ENCODE measurements around the gene PTGER3. TPM values are rescaled to one million over a fixed set of nuclear protein-coding genes. Genes with fewer than 3 reads are reported as not detected.

PTGER3 gene
- total RNA-seq, 1 donor from 2014 or later = 1.9 TPM

DNA sequence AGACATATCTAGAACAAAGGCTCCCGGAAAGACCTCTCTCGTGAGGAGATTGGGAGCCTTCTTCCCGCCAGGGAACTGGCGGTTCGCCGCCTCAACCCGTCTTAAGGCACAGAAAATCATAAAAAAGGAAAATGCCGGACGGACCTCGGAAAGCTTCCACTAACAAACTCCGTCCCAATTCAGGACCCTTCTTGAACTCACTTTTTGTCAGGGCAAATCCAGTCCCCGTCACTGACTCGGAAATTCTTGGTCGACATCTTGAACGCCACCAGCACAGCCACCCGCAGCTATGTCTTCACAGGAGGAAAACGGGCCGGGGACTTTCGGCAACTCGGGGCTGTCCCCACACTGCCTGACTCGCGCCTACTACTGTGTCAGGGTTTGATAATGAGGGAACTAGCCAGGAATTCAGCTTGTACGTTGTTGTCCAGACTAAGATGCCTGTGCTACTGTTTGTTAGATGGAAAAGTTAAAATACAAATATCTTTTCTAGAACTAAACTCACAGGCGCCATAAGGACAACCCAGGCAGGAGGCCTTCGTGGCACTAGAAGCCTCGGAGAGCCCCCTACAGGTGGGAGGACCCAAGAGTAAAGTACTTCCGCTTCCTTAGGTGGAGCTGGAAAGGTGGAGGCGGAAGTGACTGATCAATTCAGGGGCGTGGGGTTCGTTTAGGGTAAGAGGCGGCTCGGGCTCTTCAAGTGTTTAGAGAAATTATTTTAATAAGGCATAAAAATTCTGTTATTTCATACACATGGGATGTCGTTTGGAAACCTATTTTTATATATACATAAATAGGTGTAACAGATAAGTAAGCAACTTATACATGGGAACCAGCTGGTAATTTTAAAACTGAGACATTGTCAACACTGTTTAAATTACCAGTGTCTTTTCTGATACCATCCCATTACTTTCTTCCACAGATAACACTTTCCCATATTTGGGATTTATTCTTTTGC lies 33.4 kb upstream of the PTGER3 start, which contains the start of gene ZRANB2:
TSS of gene ZRANB2 (minus strand) at position 297 of the 958 bp plus-strand sequence. CDS start at position 257, 40 bp downstream.
- peak within 1 kb of the TSS; percentile 77 for H3K4me3 ChIP-seq
- peak; percentile 90 for DNase-seq
- H3K9me3 ChIP-seq = no peaks in the 10 kb centered on the region
- intact Hi-C loops (cut with DNase I) = no loop called here
- peaks cover 26% of the 10 kb centered on the region for H3K36me3 ChIP-seq
- TF ChIP-seq CTCF (IDR thresholded peaks at IDR 0.05) = peak; percentile 72
- ATAC-seq = peak; percentile 98
- H3K27me3 ChIP-seq (ENCODE audit: low read depth) = no peaks in the 10 kb centered on the region
- peaks cover 32% of the 10 kb centered on the region for H3K4me1 ChIP-seq
- H3K27ac ChIP-seq = peak within 1 kb of the TSS; percentile 94

- peak; percentile 69 to 73 for ATAC-seq
- Histone ChIP-seq H3K27me3 (ENCODE audit: low read depth) (no peaks in the 10 kb centered on the region), H3K4me3 (peak overlapping the region; percentile 77), H3K27ac (peak overlapping the region; percentile 94), H3K36me3 (peaks cover 33% of the 10 kb centered on the region), H3K9me3 (no peaks in the 10 kb centered on the region), H3K4me1 (peaks cover 32% of the 10 kb centered on the region)
- DNase-seq = no peak
- TF ChIP-seq CTCF (IDR thresholded peaks at IDR 0.05) = no peak
- intact Hi-C loops (cut with DNase I) = no loop called here
Measured at GRCh38 chr1:71080230-71080738, 32.7 kb upstream of the PTGER3 start.

GRCh38 chr1:71074681-71075080 lies 27.1 kb upstream of the PTGER3 start:
- DNase-seq (no peak), ATAC-seq (no peak)
- no peak overlapping the region for H3K27ac ChIP-seq
- intact Hi-C loops (cut with DNase I) = no loop called here
- H3K36me3 ChIP-seq = peaks cover 89% of the 10 kb centered on the region
- no peak overlapping the region for H3K4me3 ChIP-seq
- TF ChIP-seq CTCF (IDR thresholded peaks at IDR 0.05) = no peak
- H3K4me1 ChIP-seq = peaks cover 21% of the 10 kb centered on the region
- H3K27me3 ChIP-seq (ENCODE audit: low read depth) = no peaks in the 10 kb centered on the region
- H3K9me3 ChIP-seq = no peaks in the 10 kb centered on the region

DNA sequence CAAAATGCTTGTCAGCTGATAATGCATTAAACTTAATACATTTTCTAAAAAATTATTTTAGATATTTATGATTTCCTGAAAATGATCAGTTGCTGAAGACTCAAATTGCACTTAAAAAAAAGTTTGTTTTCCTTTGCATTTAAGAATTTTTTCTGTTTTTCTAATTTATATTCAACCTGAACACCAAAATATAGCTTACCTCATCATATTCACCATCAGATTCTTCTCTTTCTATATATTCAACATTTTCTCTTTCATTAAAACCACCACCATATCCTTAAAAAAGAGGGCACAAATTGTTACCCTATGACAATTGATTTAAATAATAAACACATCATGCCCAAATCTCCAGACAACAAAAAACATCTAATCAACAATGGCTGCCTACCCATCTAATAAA lies 24.7 kb upstream of the PTGER3 start:
- Histone ChIP-seq H3K9me3 (no peaks in the 10 kb centered on the region), H3K4me1 (peaks cover under 1% of the 10 kb centered on the region), H3K27me3 (ENCODE audit: low read depth) (no peaks in the 10 kb centered on the region), H3K4me3 (no peak overlapping the region), H3K27ac (no peak overlapping the region), H3K36me3 (peaks cover 100% of the 10 kb centered on the region)
- DNase-seq (no peak), ATAC-seq (no peak)
- intact Hi-C loops (cut with DNase I) = no loop called here
- TF ChIP-seq CTCF (IDR thresholded peaks at IDR 0.05) = no peak

GRCh38 chr1:71071720-71072119 lies 24.1 kb upstream of the PTGER3 start:
- TF ChIP-seq CTCF (IDR thresholded peaks at IDR 0.05) = no peak
- no peak overlapping the region for H3K4me3 ChIP-seq
- ATAC-seq (no peak), DNase-seq (no peak)
- H3K27ac ChIP-seq = no peak overlapping the region
- intact Hi-C loops (cut with DNase I) = no loop called here
- no peaks in the 10 kb centered on the region for H3K9me3 ChIP-seq
- H3K27me3 ChIP-seq (ENCODE audit: low read depth) = no peaks in the 10 kb centered on the region
- no peaks in the 10 kb centered on the region for H3K4me1 ChIP-seq
- peaks cover 100% of the 10 kb centered on the region for H3K36me3 ChIP-seq
